Lung (tissue), 12 donors: ENCODE measurements around the gene FHL5. TPM values are rescaled to one million over a fixed set of nuclear protein-coding genes. Genes with fewer than 3 reads are reported as not detected.

Source experiments
- ATAC-seq: fragments of 200-7000 bp; cut with Tn5 transposase; one replicate; pipeline ENCODE4 v1.9.1; 2020; ENCODE audit warnings: moderate number of reproducible peaks; ENCODE audit not compliant: insufficient read depth, low FRiP score
- DNase-seq, 3 donors: peaks; one replicate each; pipeline ENCODE4 v3.0.0-alpha.2; 2013 to 2017
- H3K27ac ChIP-seq, 2 donors: one replicate each; pipeline ENCODE4 v1.5.1; 2013; ENCODE audit warnings: mild to moderate bottlenecking in 2 of 2, moderate library complexity in 2 of 2, control low read depth in 1 of 2, inconsistent platforms in 1 of 2, low read depth in 1 of 2, low read length in 1 of 2
- H3K27me3 ChIP-seq, 3 donors: one replicate each; pipeline ENCODE4 v1.5.1; 2013; ENCODE audit warnings: low read length in 2 of 3; ENCODE audit not compliant: control insufficient read depth in 3 of 3, insufficient read depth in 3 of 3
- H3K36me3 ChIP-seq, 4 donors: one replicate each; pipeline ENCODE4 v1.5.1; 2013; ENCODE audit warnings: low read length in 4 of 4, mild to moderate bottlenecking in 1 of 4, moderate library complexity in 1 of 4; ENCODE audit not compliant: control insufficient read depth in 4 of 4, insufficient read depth in 4 of 4
- H3K4me1 ChIP-seq, 5 donors: one replicate each; pipeline ENCODE4 v1.5.1; 2013; ENCODE audit warnings: low read length in 5 of 5, mild to moderate bottlenecking in 2 of 5, moderate library complexity in 1 of 5; ENCODE audit not compliant: control insufficient read depth in 5 of 5, insufficient read depth in 5 of 5
- H3K4me3 ChIP-seq: one replicate; pipeline ENCODE4 v1.5.1; 2013; ENCODE audit warnings: mild to moderate bottlenecking, control low read depth, moderate library complexity
- H3K9ac ChIP-seq, 2 donors: one replicate each; pipeline ENCODE4 v1.5.1; 2013; ENCODE audit warnings: low read length in 2 of 2, control low read depth in 1 of 2; ENCODE audit not compliant: insufficient read depth in 1 of 2
- H3K9me3 ChIP-seq, 4 donors: one replicate each; pipeline ENCODE4 v1.5.1; 2013; ENCODE audit warnings: low read length in 3 of 4, mild to moderate bottlenecking in 1 of 4, moderate library complexity in 1 of 4; ENCODE audit not compliant: control insufficient read depth in 4 of 4, insufficient read depth in 3 of 4
- CTCF ChIP-seq: IDR thresholded peaks from 2 replicates; pipeline ENCODE4 v1.5.1; 2012; ENCODE audit warnings: mild to moderate bottlenecking; ENCODE audit errors: control extremely low read depth, extremely low read depth
- WGBS, 2 donors: extraction: QIAGEN DNeasy Blood & Tissue Kit; methylation state at CpG; one replicate each; pipeline ENCODE4 v1.1.7; 2013; 5-methylcytosine and 5-hydroxymethylcytosine counted together
- polyA plus RNA-seq, 2 donors: library from polyadenylated mRNA; stranded (reverse); fragments of 200-250 nt; gene quantifications; one replicate each; pipeline ENCODE4 v1.2.1, GENCODE V29; 2013
- total RNA-seq, 2 donors: library from RNA; depleted of rRNA in 1 of 2; stranded (reverse); fragments of >200 nt in 1 of 2; gene quantifications; one replicate each; pipeline ENCODE4 v1.2.1, GENCODE V29; 2014 to 2021
- donor health status: control.
- donor health status: control.
- donor health status: Bipolar disorder and iron deficiency.
- donor health status: healthy.
- donor health status: DM: yes; HTN: yes; CAD: no.

The FHL5 gene
- total and polyA plus RNA-seq, 4 donors = 5.4 to 15.0 (median 8.4) TPM

- 33 to 40% methylated on average over 2 of the region's 2 CpGs for WGBS, 2 donors
- no peak for DNase-seq
- TF ChIP-seq CTCF = no peak
Observed at GRCh38 chr6:96621983-96622382, 59.1 kb downstream of the FHL5 start.

GRCh38 chr6:96624957-96625356 is 62.0 kb downstream of the FHL5 start:
- WGBS, 2 donors = 48 to 66% methylated on average over 3 of the region's 3 CpGs
- H3K9ac ChIP-seq = no peak overlapping the region
- no peak for DNase-seq
- H3K36me3 ChIP-seq = no peaks in the 10 kb centered on the region
- H3K4me1 ChIP-seq = peaks cover 0 to 3% (median 0%) of the 10 kb centered on the region in 5 donors
- H3K4me3 ChIP-seq = no peak overlapping the region
- no peak overlapping the region for H3K27ac ChIP-seq
- H3K9me3 ChIP-seq = no peaks in the 10 kb centered on the region
- no peak for ATAC-seq
- no peak for TF ChIP-seq CTCF
- H3K27me3 ChIP-seq = no peaks in the 10 kb centered on the region

More at GRCh38 chr6:96621983-96622382, 59.1 kb downstream of the FHL5 start:
- Histone ChIP-seq H3K9me3 (no peaks in the 10 kb centered on the region), H3K9ac (no peak overlapping the region), H3K27me3 (no peaks in the 10 kb centered on the region), H3K4me1 (peaks cover 0 to 2% (median 0%) of the 10 kb centered on the region in 5 donors), H3K36me3 (no peaks in the 10 kb centered on the region), H3K4me3 (no peak overlapping the region), H3K27ac (no peak overlapping the region)
- no peak for ATAC-seq

GRCh38 chr6:96626759-96627364 is 63.9 kb downstream of the FHL5 start:
- peak in 2 of 3 donors; percentile 54 to 72 for DNase-seq

More at GRCh38 chr6:96626759-96627364, 63.9 kb downstream of the FHL5 start:
- H3K4me3 ChIP-seq = no peak overlapping the region
- no peak overlapping the region for H3K9ac ChIP-seq
- no peaks in the 10 kb centered on the region for H3K9me3 ChIP-seq
- 7 to 14% methylated on average over 2 of the region's 2 CpGs for WGBS, 2 donors
- H3K27ac ChIP-seq = no peak overlapping the region
- TF ChIP-seq CTCF = no peak
- no peaks in the 10 kb centered on the region for H3K27me3 ChIP-seq
- ATAC-seq = no peak
- peaks cover 0 to 3% (median 0%) of the 10 kb centered on the region in 5 donors for H3K4me1 ChIP-seq
- no peaks in the 10 kb centered on the region for H3K36me3 ChIP-seq
